GM13977 (cell line): ENCODE results near the gene AKAP6.

Source experiments
- DNase-seq: peaks from one replicate; pipeline ENCODE4 v3.0.0; 2012; ENCODE audit warnings: low spot score
- in situ Hi-C: fragments of 300-500 bp; cut with MboI; formaldehyde crosslinking; loops from one replicate; pipeline ENCODE4 v1.12.0; 2022; ENCODE audit warnings: low sequenced_read_pairs, low pct_unique_long_range_greater_than_20kb, mixed read lengths, inconsistent platforms; ENCODE audit not compliant: unreplicated experiment
- TF ChIP-seq, protein P1 (sequence below): IDR thresholded peaks from 2 replicates; pipeline ENCODE4 v1.5.1; 2012; ENCODE audit warnings: mild to moderate bottlenecking, control low read depth; ENCODE audit not compliant: insufficient read depth; ENCODE audit errors: extremely low read depth, missing control alignments

Gene AKAP6

GRCh38 chr14:32827514-32827913 is 498.4 kb downstream of the AKAP6 start:
- no peak for DNase-seq
- TF ChIP-seq, protein P1, sequence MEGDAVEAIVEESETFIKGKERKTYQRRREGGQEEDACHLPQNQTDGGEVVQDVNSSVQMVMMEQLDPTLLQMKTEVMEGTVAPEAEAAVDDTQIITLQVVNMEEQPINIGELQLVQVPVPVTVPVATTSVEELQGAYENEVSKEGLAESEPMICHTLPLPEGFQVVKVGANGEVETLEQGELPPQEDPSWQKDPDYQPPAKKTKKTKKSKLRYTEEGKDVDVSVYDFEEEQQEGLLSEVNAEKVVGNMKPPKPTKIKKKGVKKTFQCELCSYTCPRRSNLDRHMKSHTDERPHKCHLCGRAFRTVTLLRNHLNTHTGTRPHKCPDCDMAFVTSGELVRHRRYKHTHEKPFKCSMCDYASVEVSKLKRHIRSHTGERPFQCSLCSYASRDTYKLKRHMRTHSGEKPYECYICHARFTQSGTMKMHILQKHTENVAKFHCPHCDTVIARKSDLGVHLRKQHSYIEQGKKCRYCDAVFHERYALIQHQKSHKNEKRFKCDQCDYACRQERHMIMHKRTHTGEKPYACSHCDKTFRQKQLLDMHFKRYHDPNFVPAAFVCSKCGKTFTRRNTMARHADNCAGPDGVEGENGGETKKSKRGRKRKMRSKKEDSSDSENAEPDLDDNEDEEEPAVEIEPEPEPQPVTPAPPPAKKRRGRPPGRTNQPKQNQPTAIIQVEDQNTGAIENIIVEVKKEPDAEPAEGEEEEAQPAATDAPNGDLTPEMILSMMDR, result no peak
- in situ Hi-C loops, result no loop called here

DNA sequence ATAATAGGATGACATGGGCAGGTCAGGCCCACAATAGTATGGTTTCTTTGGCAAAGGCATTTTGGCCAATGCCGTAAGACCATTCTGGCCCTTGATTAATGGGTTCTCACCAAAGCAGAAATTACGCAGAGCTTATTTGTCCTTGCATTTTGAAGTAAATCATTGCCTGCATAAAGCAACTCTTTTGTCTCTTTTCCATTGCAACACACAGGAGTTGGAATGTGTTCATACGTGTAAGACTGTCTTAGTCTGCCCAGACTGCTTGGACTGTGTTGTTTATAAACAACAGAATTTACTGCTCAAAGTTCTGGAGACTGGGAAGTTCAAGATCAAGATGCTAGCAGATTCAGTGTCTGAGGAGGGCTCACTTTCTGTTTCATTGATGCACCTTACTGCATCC is 506.8 kb downstream of the AKAP6 start:
- TF ChIP-seq, protein P1, result no peak
- in situ Hi-C loops, result no loop called here
- DNase-seq, result no peak

DNA sequence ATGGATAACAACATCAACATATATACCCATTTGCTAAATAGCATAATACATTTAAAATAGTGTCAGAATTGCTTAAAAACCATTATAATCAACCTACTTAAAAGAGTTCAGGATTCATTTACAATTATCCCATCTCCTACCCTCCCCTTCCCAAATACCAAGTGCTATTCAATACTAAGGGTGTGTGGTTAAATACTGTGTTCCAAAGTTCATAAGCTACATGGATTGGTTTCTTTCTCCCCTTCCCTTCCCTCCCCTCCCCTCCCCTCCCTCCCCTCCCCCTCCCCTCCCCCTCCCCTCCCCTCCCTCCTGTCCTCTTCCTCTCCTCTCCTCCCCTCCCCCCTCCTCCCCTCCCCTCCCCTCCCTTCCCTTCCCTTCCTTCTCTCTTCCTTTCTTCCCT is 512.6 kb downstream of the AKAP6 start:
- in situ Hi-C loops, result no loop called here
- TF ChIP-seq, protein P1, result no peak
- no peak for DNase-seq

GRCh38 chr14:32846821-32847365 is 517.8 kb downstream of the AKAP6 start:
- no peak for DNase-seq
- TF ChIP-seq, protein P1, result no peak
- in situ Hi-C loops, result no loop called here

GRCh38 chr14:32847867-32848266 is 518.8 kb downstream of the AKAP6 start:
- DNase-seq, result no peak
- in situ Hi-C loops, result no loop called here
- TF ChIP-seq, protein P1, result no peak

DNA sequence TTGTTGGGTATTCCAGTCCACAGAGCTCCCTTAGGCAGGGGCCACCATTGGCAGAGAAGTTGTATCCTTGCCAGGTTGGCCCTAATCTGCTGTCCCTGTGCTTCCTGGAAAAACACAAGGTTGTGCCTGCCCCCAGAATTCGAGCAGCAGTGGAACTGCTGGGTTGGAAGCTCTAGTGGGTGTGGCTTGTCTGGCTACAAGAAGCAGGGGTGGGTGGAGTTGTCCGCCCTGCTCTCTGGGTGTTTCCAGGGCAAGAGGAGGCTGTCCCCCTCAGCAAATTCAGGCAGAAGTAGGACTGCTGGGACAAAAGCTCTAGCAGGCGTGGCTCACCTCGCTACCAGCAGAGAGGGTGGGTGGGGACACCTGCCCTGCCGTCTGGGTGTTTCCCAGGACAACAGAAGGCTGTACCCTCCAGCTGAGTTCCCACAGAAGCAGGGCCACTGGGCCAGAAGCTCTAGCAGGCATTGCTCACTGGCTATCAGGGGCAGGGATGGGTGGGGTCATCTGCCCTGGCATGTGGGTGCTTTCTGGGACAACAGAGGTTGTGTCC is 536.8 kb downstream of the AKAP6 start:
- no peak for DNase-seq
- in situ Hi-C loops, result no loop called here
- TF ChIP-seq, protein P1, result no peak
